Measurements from ENCODE around the gene NSD1.
A peak's percentile ranks its signal among the peaks of the same experiment; 100 is the strongest.
"Not testable (repeated sequence)": the region's sequence is repeated elsewhere in the genome, so short reads cannot be mapped to it uniquely, and the experiment has no call there.

NSD1 gene

DNA sequence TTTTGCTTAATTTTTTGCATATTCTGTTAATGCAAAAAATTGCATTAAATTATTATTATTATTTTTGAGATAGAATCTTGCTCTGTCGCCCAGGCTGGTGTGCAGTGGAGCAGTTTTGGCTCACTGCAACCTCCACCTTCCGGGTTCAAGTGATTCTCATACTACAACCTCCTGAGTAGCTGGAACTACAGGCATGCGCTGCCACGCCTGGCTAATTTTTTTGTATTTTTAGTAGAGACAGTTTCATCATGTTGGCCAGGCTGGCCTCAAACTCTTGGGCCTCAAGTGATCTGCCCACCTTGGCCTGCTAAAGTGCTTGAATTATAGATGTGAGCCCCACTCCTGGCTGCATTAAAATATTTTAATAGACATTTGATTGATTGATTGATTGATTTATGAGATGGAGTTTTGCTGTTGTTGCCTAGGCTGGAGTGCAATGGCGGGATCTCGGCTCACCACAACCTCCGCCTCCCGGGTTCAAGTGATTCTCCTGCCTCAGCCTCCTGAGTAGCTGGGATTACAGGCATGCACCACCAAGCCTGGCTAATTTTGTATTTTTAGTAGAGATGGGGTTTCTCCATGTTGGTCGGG lies 44.4 kb downstream of the NSD1 start:
- DNase-seq = not testable (repeated sequence)

GRCh38 chr5:177178733-177179304 lies 45.2 kb downstream of the NSD1 start:
- DNase-seq = no peak

GRCh38 chr5:177179431-177179830 lies 45.9 kb downstream of the NSD1 start:
- DNase-seq = no peak

GRCh38 chr5:177183142-177183541 lies 49.6 kb downstream of the NSD1 start:
- no peak for DNase-seq

- DNase-seq = no peak
Observed at GRCh38 chr5:177183766-177184360, 50.3 kb downstream of the NSD1 start.

GRCh38 chr5:177185993-177186392 lies 52.4 kb downstream of the NSD1 start:
- no peak for DNase-seq

DNA sequence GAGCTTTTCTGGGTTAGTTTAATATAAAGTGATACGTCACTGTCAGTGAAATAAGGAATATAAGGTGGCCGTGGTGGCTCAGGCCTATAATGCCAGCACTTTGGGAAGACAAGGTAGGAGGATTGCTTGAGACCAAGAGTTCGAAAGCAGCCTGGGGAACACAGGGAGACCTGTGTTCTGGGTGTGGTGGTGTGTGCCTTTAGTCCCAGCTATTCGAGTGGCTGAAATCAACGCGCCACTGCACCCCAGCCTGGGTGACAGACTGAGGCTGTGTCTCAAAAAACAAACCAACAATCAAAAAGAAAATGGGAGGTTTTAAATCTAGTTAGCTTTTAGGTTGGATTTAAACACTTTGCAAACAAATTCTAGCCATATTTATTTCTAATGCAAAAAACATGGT lies 53.1 kb downstream of the NSD1 start:
- no peak for DNase-seq

GRCh38 chr5:177188775-177189174 lies 55.2 kb downstream of the NSD1 start:
- DNase-seq = no peak

- DNase-seq = peak; percentile 18
Observed at GRCh38 chr5:177189416-177189815, 55.8 kb downstream of the NSD1 start.

GRCh38 chr5:177189965-177190364 lies 56.4 kb downstream of the NSD1 start:
- no peak for DNase-seq

- peak; percentile 98 for DNase-seq
Observed at GRCh38 chr5:177194268-177194667, 60.7 kb downstream of the NSD1 start.

- no peak for DNase-seq
Observed at GRCh38 chr5:177195307-177195952, 61.9 kb downstream of the NSD1 start.

GRCh38 chr5:177198738-177199137 lies 65.2 kb downstream of the NSD1 start:
- no peak for DNase-seq

GRCh38 chr5:177204281-177204680 lies 70.7 kb downstream of the NSD1 start:
- no peak for DNase-seq

GRCh38 chr5:177209610-177210009 lies 76.0 kb downstream of the NSD1 start:
- DNase-seq = no peak

- no peak for DNase-seq
Observed at GRCh38 chr5:177212242-177212641, 78.7 kb downstream of the NSD1 start.

GRCh38 chr5:177220576-177220975 lies 87.0 kb downstream of the NSD1 start:
- no peak for DNase-seq

DNA sequence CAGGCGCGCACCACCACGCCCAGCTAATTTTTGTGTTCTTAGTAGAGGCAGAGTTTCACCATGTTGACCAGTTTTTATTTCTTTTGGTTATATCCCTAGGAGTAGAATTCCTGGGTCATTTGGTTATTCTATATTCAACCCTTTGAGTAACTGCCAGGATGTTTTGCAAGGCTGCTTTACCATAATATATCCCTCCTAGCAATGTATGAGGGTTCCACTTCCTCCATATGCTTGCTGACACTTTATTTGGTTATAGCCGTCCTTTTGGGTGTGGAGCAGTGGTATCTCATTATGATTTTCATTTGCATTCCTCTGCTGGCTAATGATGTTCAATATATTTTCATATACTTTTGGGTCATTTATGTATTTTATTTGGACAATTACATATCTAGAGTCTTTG lies 88.7 kb downstream of the NSD1 start:
- DNase-seq = no peak

- DNase-seq = no peak
Observed at GRCh38 chr5:177225798-177226197, 92.2 kb downstream of the NSD1 start.

- no peak for DNase-seq
Observed at GRCh38 chr5:177226860-177227259, 93.3 kb downstream of the NSD1 start.

GRCh38 chr5:177228751-177229150 lies 95.2 kb downstream of the NSD1 start:
- DNase-seq = no peak

DNA sequence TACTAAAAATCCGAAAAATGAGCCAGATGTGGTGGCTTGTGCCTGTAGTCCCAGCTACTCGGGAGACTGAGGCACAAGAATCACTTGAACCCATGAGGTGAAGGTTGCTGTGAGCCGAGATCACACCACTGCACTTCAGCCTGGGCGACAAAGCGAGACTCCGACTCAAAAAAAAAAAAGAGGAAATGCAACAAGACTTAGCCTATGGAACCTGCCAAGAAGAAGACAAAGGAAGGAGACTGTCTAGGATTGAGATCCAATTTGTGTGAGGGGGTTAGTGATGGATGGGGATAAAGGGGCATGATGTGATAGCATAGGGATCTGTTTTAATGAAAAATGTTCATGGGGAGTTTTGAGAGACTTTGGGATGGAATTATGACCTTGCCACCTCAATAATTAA lies 97.1 kb downstream of the NSD1 start:
- DNase-seq = no peak

GRCh38 chr5:177231479-177232250 lies 98.1 kb downstream of the NSD1 start:
- DNase-seq = no peak

DNA sequence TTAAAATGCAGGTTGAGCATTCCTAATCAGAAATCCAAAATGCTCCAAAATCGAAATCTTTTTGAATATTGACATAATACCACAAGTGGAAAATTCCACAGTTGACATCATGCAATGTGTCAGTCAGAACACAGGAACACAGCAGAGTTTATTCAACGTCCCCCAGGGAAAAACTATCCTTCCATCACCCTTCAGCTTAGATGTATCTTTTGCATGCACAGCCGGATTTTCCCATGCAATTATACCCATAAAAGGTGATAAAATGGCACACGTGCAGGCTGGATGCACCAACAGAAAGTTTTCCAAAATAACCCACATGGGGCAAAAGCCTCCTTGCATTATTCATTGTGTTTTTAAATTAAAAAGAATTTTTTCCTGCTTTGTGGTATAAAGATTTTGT lies 98.8 kb downstream of the NSD1 start:
- DNase-seq = no peak

Measured in fibroblast of skin of right quadriceps (primary cell).